Uterus (tissue), 2 donors: ENCODE results near the gene FHIT.

Experiments used
- POLR2A ChIP-seq, 2 donors: fragments of 450-650 bp; IDR thresholded peaks; one replicate each; pipeline ENCODE4 v1.6.1; 2016; ENCODE audit warnings: antibody characterized with exemption in 2 of 2, mild to moderate bottlenecking in 1 of 2, moderate library complexity in 1 of 2
- TF ChIP-seq, protein P1 (sequence below), 4 experiments: fragments of 200-600 bp in 2 of 4; fragments of 450-650 bp in 2 of 4; sonication (generic) in 2 of 4; IDR thresholded peaks; one replicate each; pipeline ENCODE4 v1.5.1; 2016 to 2019; ENCODE audit warnings: antibody characterized with exemption in 4 of 4, mild to moderate bottlenecking in 2 of 4, moderate library complexity in 1 of 4

DNA sequence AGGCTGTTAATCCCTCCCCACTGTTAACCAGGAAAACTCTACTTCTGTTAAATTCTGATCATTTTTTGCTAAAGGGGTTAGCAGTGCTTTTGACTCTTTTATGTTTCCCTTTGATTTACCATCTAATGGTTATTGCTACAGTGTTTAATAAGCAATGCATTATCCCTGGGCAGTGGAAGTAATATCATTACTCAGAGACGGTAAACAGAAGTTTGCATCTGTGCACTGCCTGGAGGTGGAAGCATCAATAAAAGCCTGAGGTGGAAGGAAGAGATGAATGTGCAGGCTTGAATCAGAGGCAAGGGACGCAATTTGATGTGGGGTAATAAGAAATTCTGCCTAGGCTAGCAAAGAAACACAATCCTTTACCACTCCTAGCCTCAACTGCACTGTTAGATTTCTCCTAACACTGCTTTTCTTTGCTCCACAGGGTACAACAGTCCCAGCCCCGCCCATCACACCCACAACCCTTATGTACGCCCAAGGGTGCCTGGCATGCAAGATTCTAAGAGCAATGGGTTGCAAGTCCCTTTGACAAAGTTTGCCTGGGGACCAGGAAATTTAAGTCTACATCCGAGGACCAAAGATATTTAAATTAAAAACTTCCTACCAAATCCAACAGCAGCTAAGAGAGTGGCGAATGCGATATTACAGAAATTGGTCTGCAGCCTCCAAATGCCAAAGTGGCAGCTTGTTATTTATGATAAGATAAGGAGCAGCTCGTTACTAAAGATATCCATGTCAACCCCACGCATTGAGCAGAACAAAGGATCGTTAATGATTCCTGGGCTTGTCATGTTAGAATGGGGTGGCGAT, 261.4 kb downstream of the FHIT start:
- TF ChIP-seq, protein P1, sequence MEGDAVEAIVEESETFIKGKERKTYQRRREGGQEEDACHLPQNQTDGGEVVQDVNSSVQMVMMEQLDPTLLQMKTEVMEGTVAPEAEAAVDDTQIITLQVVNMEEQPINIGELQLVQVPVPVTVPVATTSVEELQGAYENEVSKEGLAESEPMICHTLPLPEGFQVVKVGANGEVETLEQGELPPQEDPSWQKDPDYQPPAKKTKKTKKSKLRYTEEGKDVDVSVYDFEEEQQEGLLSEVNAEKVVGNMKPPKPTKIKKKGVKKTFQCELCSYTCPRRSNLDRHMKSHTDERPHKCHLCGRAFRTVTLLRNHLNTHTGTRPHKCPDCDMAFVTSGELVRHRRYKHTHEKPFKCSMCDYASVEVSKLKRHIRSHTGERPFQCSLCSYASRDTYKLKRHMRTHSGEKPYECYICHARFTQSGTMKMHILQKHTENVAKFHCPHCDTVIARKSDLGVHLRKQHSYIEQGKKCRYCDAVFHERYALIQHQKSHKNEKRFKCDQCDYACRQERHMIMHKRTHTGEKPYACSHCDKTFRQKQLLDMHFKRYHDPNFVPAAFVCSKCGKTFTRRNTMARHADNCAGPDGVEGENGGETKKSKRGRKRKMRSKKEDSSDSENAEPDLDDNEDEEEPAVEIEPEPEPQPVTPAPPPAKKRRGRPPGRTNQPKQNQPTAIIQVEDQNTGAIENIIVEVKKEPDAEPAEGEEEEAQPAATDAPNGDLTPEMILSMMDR (IDR thresholded peaks at IDR 0.05), result no peak
- TF ChIP-seq POLR2A (IDR thresholded peaks at IDR 0.05), result no peak
